Measurements from ENCODE around the gene RNF166.
A peak's percentile ranks its signal among the peaks of the same experiment; 100 is the strongest.

The RNF166 gene

DNA sequence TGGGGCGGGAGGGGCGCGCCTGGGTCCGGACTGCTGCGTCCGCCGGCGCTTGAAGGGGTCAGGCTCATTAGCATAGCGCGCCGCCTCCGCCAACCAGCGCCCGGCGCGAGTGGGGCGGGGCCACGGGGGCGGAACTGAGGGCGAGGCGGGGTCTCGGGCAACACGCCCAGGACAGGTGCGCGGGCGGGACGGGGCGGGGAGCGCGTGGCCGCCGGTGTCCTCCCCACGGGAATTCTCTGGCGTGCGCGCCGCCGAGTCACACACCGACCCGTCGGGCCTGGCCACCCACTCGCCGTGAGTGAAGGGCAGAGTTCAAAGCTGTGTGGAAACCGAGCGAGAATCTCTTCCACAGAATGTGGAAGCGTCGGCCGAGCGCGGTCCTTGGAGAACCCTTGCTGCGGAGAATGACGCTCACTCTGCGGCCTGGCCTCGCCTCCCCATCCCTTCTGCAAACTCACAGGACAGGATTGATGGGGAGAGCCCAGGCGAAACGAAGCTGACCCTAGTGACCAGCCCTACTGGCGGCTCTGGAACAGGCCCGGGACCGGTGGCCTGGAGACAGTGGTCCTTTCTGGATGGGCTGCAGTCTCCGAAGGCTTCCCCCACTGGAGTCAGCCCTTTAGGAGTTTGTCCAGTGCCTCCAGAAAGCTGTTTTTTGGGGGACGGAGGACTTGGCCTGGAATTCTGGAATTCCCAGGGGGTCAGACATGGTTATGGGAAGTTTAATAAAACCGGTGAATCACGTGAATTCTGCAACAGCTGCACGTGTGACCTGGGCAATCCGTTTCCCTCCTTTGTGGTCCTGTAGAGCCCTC is 19.6 kb downstream of the RNF166 start, which contains the start of gene SNAI3:
Gene SNAI3 (minus strand): TSS at position 69 of the 815 bp plus-strand sequence. CDS start 101 bp downstream, outside the sequence.
- Histone ChIP-seq H4K5ac (ENCODE audit: low read length) (no peak within 1 kb of the TSS), H3K4me3 (ENCODE audit: low read length) (peak within 1 kb of the TSS; percentile 26), H3K9ac (ENCODE audit: low read length) (peak within 1 kb of the TSS; percentile 45), H2BK15ac (replicated peaks; ENCODE audit: low read depth) (no peak within 1 kb of the TSS), H3K79me1 (ENCODE audit: low read length) (no peaks in the 10 kb centered on the region), H3K27ac (ENCODE audit: low read depth, low read length) (no peak within 1 kb of the TSS), H3K4me2 (ENCODE audit: low read length) (peak within 1 kb of the TSS; percentile 71), H3K4ac (ENCODE audit: low read depth, low read length) (no peak within 1 kb of the TSS), H3K79me2 (ENCODE audit: control insufficient read depth, insufficient read depth, low read length) (no peaks in the 10 kb centered on the region), H2BK5ac (ENCODE audit: low read length) (no peak within 1 kb of the TSS), H2BK120ac (ENCODE audit: low read depth, low read length) (no peak within 1 kb of the TSS), H3K4me1 (ENCODE audit: control insufficient read depth, low read depth, low read length) (no peaks in the 10 kb centered on the region), H3K36me3 (ENCODE audit: control insufficient read depth, insufficient read depth, low read length) (no peaks in the 10 kb centered on the region), H2AK5ac (ENCODE audit: low read length) (no peak within 1 kb of the TSS), H3K27me3 (ENCODE audit: insufficient read depth, low read length, poor library complexity) (peaks cover 2% of the 10 kb centered on the region), H3K56ac (ENCODE audit: low read length) (peak within 1 kb of the TSS; percentile 73), H3K23ac (ENCODE audit: low read length) (no peak within 1 kb of the TSS), H3K18ac (ENCODE audit: low read length) (no peak within 1 kb of the TSS), H4K8ac (ENCODE audit: low read depth, low read length) (no peak within 1 kb of the TSS)
- no CpG with 5 or more reads among the region's 65 CpGs for WGBS (ENCODE audit: extremely low coverage, insufficient coverage, low lambda C conversion rate)
- DNase-seq = peak; percentile 75

DNA sequence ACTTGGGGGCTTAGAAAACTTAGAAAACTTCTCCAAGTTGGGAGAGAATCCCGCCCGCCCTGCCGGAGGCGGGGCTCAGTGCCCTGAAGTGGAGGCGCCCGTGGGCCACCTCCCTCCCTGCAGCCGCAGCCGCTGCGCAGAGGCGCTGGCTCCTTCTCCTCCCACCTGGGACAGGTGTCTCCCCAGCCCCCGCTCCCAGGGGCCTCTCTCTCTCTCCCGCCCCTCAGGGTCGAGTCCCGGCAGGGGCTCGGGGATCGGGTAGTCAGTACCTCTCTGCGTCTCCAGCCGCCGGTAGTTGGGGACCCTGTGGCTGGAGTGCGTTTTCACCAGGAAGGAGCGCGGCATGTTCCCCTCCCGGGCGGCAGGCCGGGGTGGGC is 20.2 kb downstream of the RNF166 start:
- Histone ChIP-seq H2BK5ac (ENCODE audit: low read length) (no peak overlapping the region), H3K27ac (ENCODE audit: low read depth, low read length) (no peak overlapping the region), H3K23ac (ENCODE audit: low read length) (no peak overlapping the region), H2BK15ac (replicated peaks; ENCODE audit: low read depth) (no peak overlapping the region), H3K27me3 (ENCODE audit: insufficient read depth, low read length, poor library complexity) (peaks cover 2% of the 10 kb centered on the region), H3K9ac (ENCODE audit: low read length) (peak overlapping the region; percentile 45), H3K36me3 (ENCODE audit: control insufficient read depth, insufficient read depth, low read length) (no peaks in the 10 kb centered on the region), H3K4me2 (ENCODE audit: low read length) (peak overlapping the region; percentile 71), H3K4me1 (ENCODE audit: control insufficient read depth, low read depth, low read length) (no peaks in the 10 kb centered on the region), H3K18ac (ENCODE audit: low read length) (no peak overlapping the region), H3K79me1 (ENCODE audit: low read length) (no peaks in the 10 kb centered on the region), H4K5ac (ENCODE audit: low read length) (no peak overlapping the region), H3K56ac (ENCODE audit: low read length) (peak overlapping the region; percentile 73), H4K8ac (ENCODE audit: low read depth, low read length) (no peak overlapping the region), H3K4me3 (ENCODE audit: low read length) (peak overlapping the region; percentile 26), H3K4ac (ENCODE audit: low read depth, low read length) (no peak overlapping the region), H2BK120ac (ENCODE audit: low read depth, low read length) (no peak overlapping the region), H2AK5ac (ENCODE audit: low read length) (no peak overlapping the region), H3K79me2 (ENCODE audit: control insufficient read depth, insufficient read depth, low read length) (no peaks in the 10 kb centered on the region)
- no peak for DNase-seq
- no CpG with 5 or more reads among the region's 25 CpGs for WGBS (ENCODE audit: extremely low coverage, insufficient coverage, low lambda C conversion rate)

DNA sequence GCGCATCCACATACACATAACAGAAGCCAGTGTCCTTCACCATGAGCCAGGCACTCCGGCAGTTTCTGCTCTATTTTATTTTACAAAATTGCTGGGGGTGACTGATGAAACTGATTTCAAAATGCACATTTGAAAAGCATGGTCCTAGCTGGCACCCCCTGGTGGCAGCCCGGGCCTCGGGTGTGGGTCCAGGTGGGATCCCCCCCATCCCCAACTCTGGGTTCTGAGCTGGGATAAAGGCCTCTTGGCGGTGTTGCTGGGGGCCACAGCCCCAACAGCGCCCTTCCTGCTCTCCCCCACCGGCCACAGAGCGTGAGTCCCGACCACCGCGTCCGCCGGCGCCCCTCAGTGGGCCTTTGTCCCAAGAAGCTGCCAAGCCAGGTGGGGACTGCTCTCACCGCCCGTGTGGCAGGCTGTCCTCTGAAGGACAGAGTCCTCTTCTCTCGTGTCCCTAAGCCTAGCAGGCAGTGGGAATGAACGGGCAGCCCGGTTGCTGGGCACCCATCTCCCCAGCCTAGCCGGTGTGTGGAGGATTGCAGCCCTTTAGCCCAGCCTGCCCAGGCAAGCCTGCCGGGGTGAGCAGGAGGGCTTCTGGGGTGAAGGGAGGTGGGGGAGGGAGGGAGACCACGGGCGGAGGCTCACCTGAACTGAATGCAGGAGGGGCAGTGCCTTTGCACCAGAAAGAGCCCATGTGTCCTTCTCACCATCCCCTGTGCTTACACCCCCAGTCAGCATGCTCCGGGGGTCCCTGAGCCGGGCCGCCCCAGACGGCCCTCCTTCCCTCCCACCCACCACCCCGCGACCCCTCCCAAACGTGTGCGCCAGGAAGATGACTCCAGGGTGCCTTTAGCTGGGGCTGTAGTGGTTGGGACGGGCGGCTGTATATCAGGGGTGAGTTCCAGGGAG is 20.8 kb downstream of the RNF166 start:
- Histone ChIP-seq H3K27ac (ENCODE audit: low read depth, low read length) (no peak overlapping the region), H3K23ac (ENCODE audit: low read length) (no peak overlapping the region), H3K27me3 (ENCODE audit: insufficient read depth, low read length, poor library complexity) (peaks cover 2% of the 10 kb centered on the region), H4K8ac (ENCODE audit: low read depth, low read length) (no peak overlapping the region), H2BK120ac (ENCODE audit: low read depth, low read length) (no peak overlapping the region), H3K79me1 (ENCODE audit: low read length) (no peaks in the 10 kb centered on the region), H2BK5ac (ENCODE audit: low read length) (no peak overlapping the region), H3K4me2 (ENCODE audit: low read length) (peak overlapping the region; percentile 71), H3K9ac (ENCODE audit: low read length) (peak overlapping the region; percentile 18), H3K79me2 (ENCODE audit: control insufficient read depth, insufficient read depth, low read length) (no peaks in the 10 kb centered on the region), H3K56ac (ENCODE audit: low read length) (peak overlapping the region; percentile 44), H3K4ac (ENCODE audit: low read depth, low read length) (no peak overlapping the region), H3K4me1 (ENCODE audit: control insufficient read depth, low read depth, low read length) (no peaks in the 10 kb centered on the region), H3K18ac (ENCODE audit: low read length) (no peak overlapping the region), H4K5ac (ENCODE audit: low read length) (no peak overlapping the region), H3K4me3 (ENCODE audit: low read length) (no peak overlapping the region), H2AK5ac (ENCODE audit: low read length) (no peak overlapping the region), H2BK15ac (replicated peaks; ENCODE audit: low read depth) (no peak overlapping the region), H3K36me3 (ENCODE audit: control insufficient read depth, insufficient read depth, low read length) (no peaks in the 10 kb centered on the region)
- DNase-seq = no peak
- no CpG with 5 or more reads among the region's 33 CpGs for WGBS (ENCODE audit: extremely low coverage, insufficient coverage, low lambda C conversion rate)

DNA sequence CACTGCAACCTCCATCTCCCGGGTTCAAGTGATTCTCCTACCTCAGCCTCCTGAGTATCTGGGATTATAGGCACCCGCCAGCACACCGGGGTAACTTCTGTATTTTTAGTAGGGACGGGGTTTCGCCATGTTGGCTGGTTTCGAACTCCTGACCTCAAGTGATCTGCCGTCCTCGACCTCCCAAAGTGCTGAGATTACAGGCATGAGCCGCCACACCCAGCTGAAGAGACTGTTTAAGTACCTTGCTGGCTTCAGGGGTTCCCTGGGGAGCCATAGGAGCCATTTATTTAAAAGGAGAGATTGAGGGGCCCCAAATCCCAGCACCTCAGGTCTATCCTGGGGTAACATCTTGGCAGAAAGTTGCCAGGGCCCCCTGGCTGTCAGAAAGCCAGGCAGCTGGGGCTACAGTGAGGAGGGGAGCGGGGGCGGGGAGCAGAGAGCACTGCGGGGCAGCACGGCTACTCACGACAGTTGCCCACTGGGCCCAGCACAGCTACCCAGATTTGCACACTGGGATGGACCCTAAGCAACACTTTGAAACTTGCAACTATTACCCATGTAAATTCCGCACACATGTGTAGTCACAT is 21.5 kb downstream of the RNF166 start:
- Histone ChIP-seq H2BK120ac (ENCODE audit: low read depth, low read length) (no peak overlapping the region), H2BK5ac (ENCODE audit: low read length) (no peak overlapping the region), H3K79me1 (ENCODE audit: low read length) (no peaks in the 10 kb centered on the region), H3K18ac (ENCODE audit: low read length) (no peak overlapping the region), H3K36me3 (ENCODE audit: control insufficient read depth, insufficient read depth, low read length) (no peaks in the 10 kb centered on the region), H3K4me3 (ENCODE audit: low read length) (no peak overlapping the region), H3K4me2 (ENCODE audit: low read length) (no peak overlapping the region), H3K23ac (ENCODE audit: low read length) (no peak overlapping the region), H3K27ac (ENCODE audit: low read depth, low read length) (no peak overlapping the region), H3K27me3 (ENCODE audit: insufficient read depth, low read length, poor library complexity) (peaks cover 2% of the 10 kb centered on the region), H3K9ac (ENCODE audit: low read length) (no peak overlapping the region), H2AK5ac (ENCODE audit: low read length) (no peak overlapping the region), H3K4me1 (ENCODE audit: control insufficient read depth, low read depth, low read length) (no peaks in the 10 kb centered on the region), H2BK15ac (replicated peaks; ENCODE audit: low read depth) (no peak overlapping the region), H4K5ac (ENCODE audit: low read length) (no peak overlapping the region), H3K79me2 (ENCODE audit: control insufficient read depth, insufficient read depth, low read length) (no peaks in the 10 kb centered on the region), H3K4ac (ENCODE audit: low read depth, low read length) (no peak overlapping the region), H3K56ac (ENCODE audit: low read length) (no peak overlapping the region), H4K8ac (ENCODE audit: low read depth, low read length) (no peak overlapping the region)
- no CpG with 5 or more reads among the region's 15 CpGs for whole genome bisulfite sequencing (ENCODE audit: extremely low coverage, insufficient coverage, low lambda C conversion rate)
- DNase-seq = no peak

DNA sequence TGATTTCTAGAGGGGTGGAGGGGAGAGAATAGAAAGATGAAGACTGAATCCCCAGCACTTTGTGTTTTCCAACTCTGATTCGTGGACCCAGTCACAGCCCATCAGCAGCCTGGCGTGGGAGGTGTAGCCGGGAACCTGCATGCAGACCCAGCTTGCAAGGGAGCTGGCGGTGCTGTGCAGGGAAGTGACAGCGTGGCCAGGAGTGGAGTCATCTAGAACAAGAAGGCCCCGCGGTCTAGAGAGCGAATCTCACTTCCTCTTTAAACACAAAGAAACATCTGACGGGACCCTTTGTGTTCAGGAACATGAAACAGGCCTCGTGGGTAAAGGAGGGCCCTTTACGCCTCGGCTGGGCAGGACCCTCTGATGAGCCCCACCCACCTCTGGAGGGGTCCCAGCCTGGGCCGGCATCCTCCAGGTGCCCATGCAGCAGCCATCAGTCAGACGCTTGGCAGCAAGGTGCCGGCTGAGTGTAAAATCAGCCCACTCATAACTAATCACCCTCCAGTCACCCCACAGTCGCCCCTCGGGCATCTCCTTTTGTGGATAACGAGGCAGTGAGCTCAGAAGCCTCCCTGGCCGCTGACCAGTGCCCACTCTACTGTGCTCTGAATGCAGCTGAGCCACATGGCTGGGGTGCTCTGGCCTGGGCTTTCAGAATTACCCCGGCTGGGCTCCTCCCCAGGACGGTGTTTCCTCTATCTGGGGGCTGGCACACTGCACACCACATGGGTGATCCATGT is 24.3 kb downstream of the RNF166 start:
- no peaks in the 10 kb centered on the region for H3K79me2 ChIP-seq (ENCODE audit: control insufficient read depth, insufficient read depth, low read length)
- H3K9ac ChIP-seq (ENCODE audit: low read length) = no peak overlapping the region
- H2BK15ac ChIP-seq (replicated peaks; ENCODE audit: low read depth) = no peak overlapping the region
- no peak for DNase-seq
- no peak overlapping the region for H3K18ac ChIP-seq (ENCODE audit: low read length)
- H3K4me1 ChIP-seq (ENCODE audit: control insufficient read depth, low read depth, low read length) = no peaks in the 10 kb centered on the region
- H4K8ac ChIP-seq (ENCODE audit: low read depth, low read length) = no peak overlapping the region
- no peak overlapping the region for H2BK120ac ChIP-seq (ENCODE audit: low read depth, low read length)
- no peak overlapping the region for H3K4me3 ChIP-seq (ENCODE audit: low read length)
- no peak overlapping the region for H4K5ac ChIP-seq (ENCODE audit: low read length)
- no peaks in the 10 kb centered on the region for H3K36me3 ChIP-seq (ENCODE audit: control insufficient read depth, insufficient read depth, low read length)
- WGBS (ENCODE audit: extremely low coverage, insufficient coverage, low lambda C conversion rate) = no CpG with 5 or more reads among the region's 21 CpGs
- no peak overlapping the region for H2BK5ac ChIP-seq (ENCODE audit: low read length)
- H3K23ac ChIP-seq (ENCODE audit: low read length) = no peak overlapping the region
- H3K4ac ChIP-seq (ENCODE audit: low read depth, low read length) = no peak overlapping the region
- no peak overlapping the region for H2AK5ac ChIP-seq (ENCODE audit: low read length)
- no peak overlapping the region for H3K56ac ChIP-seq (ENCODE audit: low read length)
- H3K27ac ChIP-seq (ENCODE audit: low read depth, low read length) = no peak overlapping the region
- peaks cover under 1% of the 10 kb centered on the region for H3K27me3 ChIP-seq (ENCODE audit: insufficient read depth, low read length, poor library complexity)
- H3K79me1 ChIP-seq (ENCODE audit: low read length) = no peaks in the 10 kb centered on the region
- H3K4me2 ChIP-seq (ENCODE audit: low read length) = no peak overlapping the region
